HG03159 (cell line): ENCODE data around the gene KMO.
A peak's percentile ranks its signal among the peaks of the same experiment; 100 is the strongest.

Source experiments
- ATAC-seq: cut with Tn5 transposase; IDR thresholded peaks from one replicate; pipeline ENCODE4 v1.9.1; 2021; ENCODE audit warnings: mild to moderate bottlenecking, moderate library complexity; ENCODE audit not compliant: unreplicated experiment

KMO gene

DNA sequence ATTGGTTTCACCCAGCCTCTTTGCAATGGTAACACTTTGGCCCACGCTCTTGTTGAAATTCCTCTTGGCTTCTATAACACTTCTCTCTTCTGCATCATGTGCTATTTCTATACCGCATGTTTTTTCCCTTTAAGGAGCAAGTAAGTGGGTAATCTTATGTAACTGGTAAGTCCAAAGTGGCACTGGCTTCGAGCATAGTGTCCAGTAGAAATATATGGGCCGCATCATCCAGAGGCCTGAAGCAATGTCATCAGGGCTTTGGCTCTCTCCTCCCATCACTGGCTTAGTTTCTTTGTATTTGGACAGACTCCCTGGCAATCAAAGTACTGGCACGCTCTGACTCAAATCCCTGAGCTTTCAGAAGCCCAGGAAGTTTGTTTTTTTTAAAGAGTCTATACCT, 90.5 kb downstream of the KMO start:
- no peak for ATAC-seq

GRCh38 chr1:241624935-241625334, 92.8 kb downstream of the KMO start:
- ATAC-seq = no peak

DNA sequence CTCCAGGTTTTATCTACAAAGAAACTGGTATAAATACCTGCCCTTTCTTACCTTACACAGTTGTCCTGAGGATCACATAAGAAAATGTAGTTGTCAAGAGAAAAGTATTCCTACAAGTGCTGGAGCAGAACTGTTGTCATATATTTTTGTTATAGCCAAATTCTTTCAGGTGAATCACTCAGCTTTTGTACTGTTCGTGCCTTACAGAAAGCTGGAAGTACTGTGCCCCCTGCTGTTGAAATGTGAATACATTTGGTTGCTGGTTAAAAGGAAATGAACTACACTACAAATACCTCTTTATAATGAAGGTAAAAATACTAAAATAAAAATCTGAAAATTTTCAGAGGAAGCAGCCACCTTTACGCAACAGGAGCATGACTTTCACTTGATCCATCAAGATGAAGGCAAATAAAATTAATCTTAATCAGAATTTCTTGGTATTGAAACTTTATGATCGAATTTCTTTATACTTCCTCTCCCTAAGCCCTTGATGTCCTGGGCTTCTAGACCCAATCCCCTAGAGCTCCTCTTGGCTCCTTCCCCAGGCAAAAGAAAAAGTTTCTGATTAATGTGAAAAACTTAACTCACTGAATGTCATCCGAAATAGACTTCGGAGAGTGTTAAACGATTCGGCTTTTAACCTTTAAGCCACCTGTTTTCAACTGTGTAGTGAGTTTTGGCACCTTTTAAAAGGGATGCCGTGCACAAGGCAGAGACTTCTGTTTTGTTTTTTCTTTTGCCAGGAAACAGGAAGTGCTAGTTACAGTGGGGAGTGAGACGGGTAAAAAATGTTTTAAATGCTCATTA, 95.5 kb downstream of the KMO start:
- peak; percentile 80 for ATAC-seq

- ATAC-seq = no peak
These were observed 97.8 kb downstream of the KMO start for GRCh38 chr1:241630005-241630404.

GRCh38 chr1:241630476-241630875, 98.3 kb downstream of the KMO start:
- ATAC-seq = no peak

- ATAC-seq = no peak
These were observed 98.7 kb downstream of the KMO start for GRCh38 chr1:241630899-241631298.

DNA sequence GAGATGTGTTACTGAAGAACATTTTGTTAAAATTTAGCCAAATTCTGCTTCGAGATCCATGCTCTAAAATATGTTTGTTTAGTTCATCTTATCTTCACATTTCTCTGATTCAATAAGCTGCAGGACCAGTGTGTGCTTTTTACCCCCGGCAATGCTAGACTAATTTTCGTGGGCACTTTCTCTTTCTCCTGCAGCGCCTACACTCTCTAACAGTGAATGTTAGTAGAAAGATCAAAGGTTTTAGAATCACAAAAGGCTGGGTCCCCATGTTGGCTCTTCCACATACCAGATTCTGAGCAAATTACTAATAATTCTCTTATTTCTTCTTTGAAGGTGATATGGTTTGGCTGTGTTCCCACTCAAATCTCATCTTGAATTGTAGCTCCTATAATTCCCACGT, 99.5 kb downstream of the KMO start:
- ATAC-seq = no peak

DNA sequence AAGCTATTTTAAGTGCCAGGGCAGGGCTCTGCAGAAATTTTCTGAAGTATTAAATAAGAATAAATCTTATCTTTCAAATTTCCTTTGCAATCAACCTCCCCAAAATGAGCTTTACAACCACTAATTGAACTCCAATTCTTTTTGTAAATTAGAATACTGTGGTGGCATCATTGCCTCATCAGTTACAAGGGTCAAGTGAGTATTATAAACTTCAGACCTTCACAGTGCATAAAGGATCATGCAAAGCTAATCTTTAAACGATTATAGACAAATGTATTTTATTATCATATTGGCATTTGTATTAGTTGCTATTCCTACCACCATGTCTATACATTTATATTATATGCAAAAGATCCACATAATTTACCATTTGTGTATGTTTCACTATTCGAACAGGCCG, 100.8 kb downstream of the KMO start:
- no peak for ATAC-seq

- ATAC-seq = no peak
These were observed 103.5 kb downstream of the KMO start for GRCh38 chr1:241635556-241636152.

DNA sequence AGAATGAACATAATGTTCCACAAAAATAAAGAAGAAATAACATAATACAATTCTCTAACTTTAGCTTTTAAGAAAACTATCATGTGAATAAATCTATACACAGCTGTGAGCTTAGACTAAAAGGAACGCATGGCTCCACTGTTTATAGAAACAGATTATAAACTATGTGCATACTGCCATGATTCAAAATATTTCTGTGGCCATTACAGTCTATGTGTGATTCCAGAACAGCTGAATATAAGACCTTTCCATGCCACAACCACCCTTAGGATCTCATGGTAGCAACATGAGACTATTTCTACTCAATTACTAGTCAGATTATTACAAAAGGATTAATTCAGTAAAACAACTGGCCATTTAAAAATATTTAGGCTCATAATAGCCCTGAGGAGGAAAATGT, 104.1 kb downstream of the KMO start:
- ATAC-seq = no peak

- no peak for ATAC-seq
These were observed 104.9 kb downstream of the KMO start for GRCh38 chr1:241637046-241637590.

GRCh38 chr1:241637604-241638003, 105.4 kb downstream of the KMO start:
- no peak for ATAC-seq

DNA sequence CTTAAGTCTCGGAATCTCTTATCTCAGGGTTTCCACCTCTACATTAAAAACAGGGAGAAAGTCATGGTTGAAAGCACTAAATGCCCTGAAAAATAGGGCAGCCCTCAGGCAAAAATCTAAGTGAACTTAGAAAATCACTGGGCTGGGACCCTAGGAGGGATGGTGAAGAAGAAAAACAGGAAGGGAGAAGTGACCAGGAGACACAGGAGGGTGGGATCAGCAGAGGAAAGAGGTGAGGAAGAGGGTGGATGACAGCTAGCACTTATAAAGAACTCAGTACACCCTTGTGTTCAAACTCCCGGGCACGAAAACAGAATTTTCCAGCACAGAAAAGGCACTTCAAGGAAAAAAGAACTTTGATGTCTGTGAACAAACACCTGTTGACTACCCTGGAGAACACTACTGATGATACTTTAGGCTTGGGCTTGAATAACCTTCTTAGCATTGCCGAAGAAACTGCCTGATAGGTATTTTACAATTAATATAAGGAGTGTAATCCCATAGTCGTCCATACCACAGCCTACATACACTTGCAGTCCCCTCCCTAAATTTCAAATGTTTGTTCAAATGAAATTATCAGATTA, 106.0 kb downstream of the KMO start:
- ATAC-seq = no peak

DNA sequence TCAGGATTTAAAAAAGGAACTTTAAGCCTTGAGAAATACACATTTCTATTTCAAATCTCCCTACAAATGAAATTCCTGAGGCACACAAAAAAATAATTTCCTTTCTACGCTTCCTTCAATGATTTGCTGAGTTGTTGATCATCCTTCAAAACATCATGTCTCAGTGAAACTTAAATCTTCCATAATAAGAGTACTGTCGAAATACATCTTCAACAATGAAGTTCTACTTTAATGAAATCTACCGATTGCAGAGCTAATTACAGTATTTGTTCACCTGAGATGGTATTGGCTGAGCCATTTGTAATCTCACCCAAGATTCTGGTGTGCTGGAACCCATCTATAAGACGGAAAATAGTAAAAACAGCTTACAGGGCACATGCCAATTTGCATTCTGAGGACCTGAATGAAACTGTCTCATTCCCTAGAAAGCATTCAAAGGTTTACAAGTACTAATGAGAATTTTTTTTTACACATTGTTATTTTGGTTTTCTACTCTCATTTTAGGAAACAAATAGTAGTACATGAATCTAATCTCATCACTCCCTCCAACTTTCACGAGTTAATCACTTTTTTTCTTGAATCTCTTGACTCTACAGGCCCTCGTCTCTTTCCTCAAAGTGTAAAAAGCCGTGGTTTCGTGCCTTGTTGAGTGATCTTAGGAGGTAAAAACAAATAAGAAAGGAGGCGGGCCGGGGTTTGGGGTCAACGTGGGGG, 106.9 kb downstream of the KMO start:
- ATAC-seq = no peak

DNA sequence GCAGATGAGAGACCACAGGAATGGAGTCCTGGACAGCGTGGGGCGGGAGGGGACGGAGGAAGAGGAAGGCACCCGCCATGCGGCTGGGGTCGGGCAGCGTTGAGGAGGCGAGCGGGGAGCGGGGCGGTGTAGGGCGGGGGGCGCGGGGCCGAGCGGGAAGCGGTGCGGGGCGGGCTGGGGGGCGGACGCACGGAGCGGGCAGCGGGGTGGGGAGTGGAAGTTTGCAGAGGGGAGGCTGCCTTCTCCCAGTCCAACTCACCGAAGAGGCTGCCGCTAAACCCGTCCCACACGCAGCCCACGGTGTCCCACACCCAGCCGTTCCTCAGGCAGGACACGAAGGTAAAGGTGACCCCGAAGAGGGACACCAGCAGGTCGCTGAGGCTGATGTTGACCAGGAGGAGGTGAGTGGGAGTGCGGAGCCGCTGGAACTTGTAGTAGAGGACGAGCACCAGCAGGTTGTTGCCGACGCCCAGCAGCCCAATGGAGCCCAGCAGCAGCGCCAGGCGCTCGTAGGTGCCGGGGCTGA, 107.5 kb downstream of the KMO start:
- ATAC-seq = peak; percentile 58

- ATAC-seq = peak; percentile 86
These were observed 108.1 kb downstream of the KMO start, which contains the start of the genes CHML and OPN3 for GRCh38 chr1:241640149-241640866. Gene CHML (minus strand): TSS chr1:241640369. CDS start chr1:241635766, 4,603 bp downstream. Gene OPN3 (minus strand): TSS chr1:241640369. CDS start chr1:241640254, 115 bp downstream.

DNA sequence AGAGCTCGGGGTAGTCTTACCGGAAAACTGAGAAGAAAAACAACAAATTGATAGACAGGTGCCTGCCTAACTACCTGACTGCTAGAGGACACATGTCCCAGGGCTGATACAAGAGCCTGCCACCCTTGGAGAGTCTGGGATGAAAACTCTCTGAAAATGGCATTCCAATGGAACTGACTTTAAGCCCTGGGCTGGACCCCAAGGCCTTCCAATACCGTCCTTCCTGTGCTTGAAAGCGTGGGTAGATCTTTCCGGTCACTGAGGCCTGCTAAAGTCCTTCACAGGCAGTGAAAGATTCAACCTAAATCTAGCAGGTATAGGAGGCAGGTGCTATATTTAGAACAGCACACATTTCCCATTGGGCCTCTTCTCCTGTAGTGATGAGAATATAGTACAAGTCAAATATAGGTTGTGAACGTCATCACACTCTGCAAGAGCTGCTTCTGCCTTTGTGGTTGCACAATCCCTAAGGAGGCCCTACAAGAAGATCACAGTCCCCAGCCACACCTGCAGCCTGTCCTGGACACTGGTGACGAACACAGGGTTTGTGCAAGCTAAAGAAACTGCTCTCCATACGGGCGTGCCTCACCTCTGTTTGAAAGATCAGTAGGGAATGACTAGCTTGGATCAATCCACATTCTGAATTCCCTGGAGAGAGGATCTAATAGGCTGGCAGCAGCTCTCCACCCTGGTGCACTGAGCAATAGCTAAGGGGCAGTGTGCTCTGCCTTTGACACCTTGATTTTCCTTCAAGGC, 108.9 kb downstream of the KMO start:
- no peak for ATAC-seq

- no peak for ATAC-seq
These were observed 109.8 kb downstream of the KMO start for GRCh38 chr1:241641773-241642592.

DNA sequence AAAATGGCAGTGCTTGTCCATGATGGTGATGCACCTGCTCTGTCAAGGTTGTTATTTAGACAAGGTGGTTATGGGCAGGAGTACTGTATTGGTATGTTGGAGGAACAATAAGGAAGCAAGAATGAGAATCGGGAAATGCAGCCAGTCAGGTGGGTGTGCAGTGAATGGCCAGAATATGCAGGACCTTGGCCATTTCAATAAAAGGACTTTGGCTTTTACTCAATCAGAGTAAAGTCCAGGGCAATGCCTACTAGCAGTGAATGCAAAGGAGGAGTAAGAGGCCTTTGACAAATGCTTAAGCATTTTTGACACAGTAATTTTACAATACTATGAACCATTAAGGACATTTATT, 110.4 kb downstream of the KMO start:
- no peak for ATAC-seq
